ENCODE measurements around the gene PIK3R5. TPM values are rescaled to one million over a fixed set of nuclear protein-coding genes. Genes with fewer than 3 reads are reported as not detected.

PIK3R5 gene
- total and polyA plus RNA-seq, 8 donors, result 0.90 to 29.8 (median 5.1) TPM; not detected in 1

DNA sequence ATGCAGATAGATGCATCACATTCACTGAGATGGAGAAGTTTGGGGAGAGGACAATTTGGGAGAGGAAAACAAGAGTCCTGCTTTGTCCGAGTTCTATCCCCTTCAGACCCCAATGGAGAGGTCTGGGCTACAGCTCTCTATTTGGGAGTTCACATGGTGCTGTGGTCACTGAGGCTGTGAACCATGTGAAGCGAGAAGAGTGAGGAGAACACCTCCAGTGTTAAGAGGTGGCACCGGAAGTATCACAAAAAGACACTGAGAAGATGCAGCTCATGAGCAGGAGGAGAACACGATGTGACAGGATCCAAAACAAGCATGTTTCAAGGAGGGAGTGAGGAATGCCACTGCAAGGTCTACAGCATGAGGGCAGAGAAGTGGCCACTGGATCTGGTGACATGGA lies 39.7 kb downstream of the PIK3R5 start:
- Histone ChIP-seq H3K4me1 (no peaks in the 10 kb centered on the region), H3K36me3 (no peaks in the 10 kb centered on the region), H3K4me3 (no peak overlapping the region), H3K27me3 (peaks cover 0 to 4% (median 3%) of the 10 kb centered on the region in 3 donors), H3K27ac (no peak overlapping the region), H3K9me3 (peaks cover 15 to 39% (median 27%) of the 10 kb centered on the region in 4 donors)
- intact Hi-C loops (cut with DNase I; ENCODE audit: low total_unique reads), result no loop called here
- no peak for TF ChIP-seq EP300 (IDR thresholded peaks at IDR 0.05)
- TF ChIP-seq, protein P1, sequence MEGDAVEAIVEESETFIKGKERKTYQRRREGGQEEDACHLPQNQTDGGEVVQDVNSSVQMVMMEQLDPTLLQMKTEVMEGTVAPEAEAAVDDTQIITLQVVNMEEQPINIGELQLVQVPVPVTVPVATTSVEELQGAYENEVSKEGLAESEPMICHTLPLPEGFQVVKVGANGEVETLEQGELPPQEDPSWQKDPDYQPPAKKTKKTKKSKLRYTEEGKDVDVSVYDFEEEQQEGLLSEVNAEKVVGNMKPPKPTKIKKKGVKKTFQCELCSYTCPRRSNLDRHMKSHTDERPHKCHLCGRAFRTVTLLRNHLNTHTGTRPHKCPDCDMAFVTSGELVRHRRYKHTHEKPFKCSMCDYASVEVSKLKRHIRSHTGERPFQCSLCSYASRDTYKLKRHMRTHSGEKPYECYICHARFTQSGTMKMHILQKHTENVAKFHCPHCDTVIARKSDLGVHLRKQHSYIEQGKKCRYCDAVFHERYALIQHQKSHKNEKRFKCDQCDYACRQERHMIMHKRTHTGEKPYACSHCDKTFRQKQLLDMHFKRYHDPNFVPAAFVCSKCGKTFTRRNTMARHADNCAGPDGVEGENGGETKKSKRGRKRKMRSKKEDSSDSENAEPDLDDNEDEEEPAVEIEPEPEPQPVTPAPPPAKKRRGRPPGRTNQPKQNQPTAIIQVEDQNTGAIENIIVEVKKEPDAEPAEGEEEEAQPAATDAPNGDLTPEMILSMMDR (IDR thresholded peaks at IDR 0.05), result no peak
- TF ChIP-seq POLR2AphosphoS5 (IDR thresholded peaks at IDR 0.05), result no peak
- no peak for TF ChIP-seq POLR2A (IDR thresholded peaks at IDR 0.05)
- WGBS, 5 donors, result 81 to 87% (median 82%) methylated on average over 4 of the region's 4 CpGs
- DNase-seq, result no peak

- Histone ChIP-seq H3K27ac (no peak overlapping the region), H3K4me3 (no peak overlapping the region), H3K4me1 (no peaks in the 10 kb centered on the region), H3K27me3 (peaks cover 0 to 4% (median 3%) of the 10 kb centered on the region in 3 donors), H3K9me3 (peaks cover 15 to 38% (median 27%) of the 10 kb centered on the region in 4 donors), H3K36me3 (no peaks in the 10 kb centered on the region)
- TF ChIP-seq, protein P1 (IDR thresholded peaks at IDR 0.05), result no peak
- TF ChIP-seq EP300 (IDR thresholded peaks at IDR 0.05) (no peak), POLR2AphosphoS5 (IDR thresholded peaks at IDR 0.05) (no peak), POLR2A (IDR thresholded peaks at IDR 0.05) (no peak)
- DNase-seq, result no peak
- intact Hi-C loops (cut with DNase I; ENCODE audit: low total_unique reads), result no loop called here
Measured at GRCh38 chr17:8925141-8925540, 40.4 kb downstream of the PIK3R5 start.

DNA sequence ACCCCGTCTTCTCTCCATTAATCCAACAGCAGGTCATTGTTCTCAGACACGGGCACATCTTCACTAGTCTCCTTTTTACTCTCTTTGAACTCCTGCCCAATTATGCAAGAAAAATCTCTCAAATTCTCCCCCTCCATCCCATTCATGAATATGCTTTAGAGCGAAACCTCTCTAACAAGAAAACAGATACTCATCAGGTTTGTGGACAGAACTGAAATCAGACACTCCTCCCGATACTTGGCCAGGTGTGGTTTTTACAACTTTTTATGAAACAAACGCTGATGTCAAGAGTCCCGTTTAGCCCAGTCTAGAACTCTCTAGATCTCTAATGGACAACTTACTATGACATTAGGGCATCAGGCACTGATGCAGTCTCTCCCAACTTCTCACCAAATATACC lies 40.9 kb downstream of the PIK3R5 start:
- peaks cover 0 to 4% (median 3%) of the 10 kb centered on the region in 3 donors for H3K27me3 ChIP-seq
- DNase-seq, result no peak
- H3K27ac ChIP-seq, result no peak overlapping the region
- TF ChIP-seq EP300 (IDR thresholded peaks at IDR 0.05), result no peak
- no peak for TF ChIP-seq POLR2AphosphoS5 (IDR thresholded peaks at IDR 0.05)
- TF ChIP-seq, protein P1 (IDR thresholded peaks at IDR 0.05), result no peak
- no peak for TF ChIP-seq POLR2A (IDR thresholded peaks at IDR 0.05)
- no peak overlapping the region for H3K4me3 ChIP-seq
- peaks cover 15 to 32% (median 26%) of the 10 kb centered on the region in 4 donors for H3K9me3 ChIP-seq
- H3K36me3 ChIP-seq, result no peaks in the 10 kb centered on the region
- H3K4me1 ChIP-seq, result no peaks in the 10 kb centered on the region
- 70 to 83% (median 79%) methylated on average over 6 of the region's 6 CpGs for WGBS, 5 donors
- intact Hi-C loops (cut with DNase I; ENCODE audit: low total_unique reads), result no loop called here

DNA sequence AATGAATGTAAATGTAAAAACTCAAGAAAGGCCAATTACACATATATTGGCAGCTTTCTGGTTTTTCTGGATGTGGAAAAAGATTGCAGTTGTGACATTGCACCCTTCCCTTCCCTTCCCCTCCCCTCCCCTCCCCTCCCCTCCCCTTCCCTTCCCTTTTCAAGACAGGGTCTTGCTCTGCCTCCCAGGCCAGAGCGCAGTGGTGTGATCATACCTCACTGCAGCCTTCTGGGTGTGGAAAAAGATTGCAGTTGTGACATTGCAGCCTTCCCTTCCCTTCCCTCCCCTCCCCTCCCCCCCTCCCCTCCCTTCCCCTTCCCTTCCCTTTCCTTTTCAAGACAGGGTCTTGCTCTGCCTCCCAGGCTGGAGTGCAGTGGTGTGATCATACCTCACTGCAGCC lies 41.7 kb downstream of the PIK3R5 start:
- Histone ChIP-seq H3K27me3 (peaks cover 0 to 4% (median 3%) of the 10 kb centered on the region in 3 donors), H3K4me1 (no peaks in the 10 kb centered on the region), H3K9me3 (peaks cover 15 to 25% (median 20%) of the 10 kb centered on the region in 4 donors), H3K27ac (peak overlapping the region in 2 of 5 donors; percentile 65 to 71), H3K4me3 (no peak overlapping the region), H3K36me3 (no peaks in the 10 kb centered on the region)
- intact Hi-C loops (cut with DNase I; ENCODE audit: low total_unique reads), result no loop called here
- 71 to 80% (median 80%) methylated on average over 1 of the region's 1 CpG; no CpG with 5 or more reads in 2 of the 5 donors for WGBS, 5 donors
- DNase-seq, result no peak
- no peak for TF ChIP-seq POLR2A (IDR thresholded peaks at IDR 0.05)

GRCh38 chr17:8922928-8923327 lies 42.6 kb downstream of the PIK3R5 start:
- Histone ChIP-seq H3K4me3 (no peak overlapping the region), H3K9me3 (peaks cover 8 to 25% (median 15%) of the 10 kb centered on the region in 4 donors), H3K27ac (peak overlapping the region in 3 of 5 donors; percentile 8 to 71 (median 65)), H3K4me1 (no peaks in the 10 kb centered on the region), H3K36me3 (no peaks in the 10 kb centered on the region), H3K27me3 (peaks cover 0 to 4% (median 3%) of the 10 kb centered on the region in 3 donors)
- TF ChIP-seq POLR2A (IDR thresholded peaks at IDR 0.05) (no peak), EP300 (IDR thresholded peaks at IDR 0.05) (no peak), POLR2AphosphoS5 (IDR thresholded peaks at IDR 0.05) (no peak)
- TF ChIP-seq, protein P1 (IDR thresholded peaks at IDR 0.05), result no peak
- intact Hi-C loops (cut with DNase I; ENCODE audit: low total_unique reads), result no loop called here
- no peak for DNase-seq
- WGBS, 5 donors, result 83 to 94% (median 86%) methylated on average over 4 of the region's 4 CpGs

Data from stomach (tissue), 9 donors.